SIG-M5 treated with dmso at 0.1 percent for 504 hours (cell line): ENCODE results near the gene NCOA1.

Experiments
- DNase-seq: peaks from one replicate; lab custom pipeline; 2025; ENCODE audit not compliant: unreplicated experiment; lab: John Stamatoyannopoulos, UW

NCOA1 gene

DNA sequence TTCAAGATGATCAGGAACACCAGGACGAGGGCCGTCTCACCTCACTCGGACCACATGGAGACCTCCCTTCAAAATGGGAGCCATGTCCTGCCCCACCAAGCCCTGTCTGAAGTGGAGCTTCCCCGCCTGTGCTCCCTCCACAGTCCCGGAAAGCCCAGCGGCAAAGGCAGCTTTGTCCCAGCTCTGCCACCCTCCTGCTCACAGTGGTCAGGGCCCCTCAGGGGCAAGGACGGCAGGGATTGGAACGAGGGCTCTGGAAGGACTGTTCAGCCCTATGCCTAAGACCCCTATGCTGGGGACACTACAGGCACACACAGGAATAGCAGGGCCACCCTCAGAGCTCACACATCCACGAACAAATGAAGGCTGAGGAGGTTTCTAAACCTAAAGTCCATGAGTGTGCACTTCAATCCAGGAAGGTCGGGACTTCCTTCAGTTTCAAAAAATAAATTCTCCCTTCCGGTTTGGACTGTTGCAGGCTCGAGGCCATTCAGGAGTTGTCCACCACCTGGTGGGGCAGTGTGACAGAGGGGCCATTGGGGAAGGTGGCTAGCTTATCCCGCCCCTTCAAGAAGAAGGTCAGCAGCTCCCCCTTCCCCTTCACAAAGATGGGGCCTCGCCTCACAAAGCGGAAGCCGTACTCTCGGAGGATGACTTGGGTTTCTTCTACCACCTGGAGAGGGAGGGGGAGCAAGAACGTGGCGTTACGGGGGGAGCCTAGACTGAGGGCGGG is 328.6 kb downstream of the NCOA1 start:
- DNase-seq: no peak

GRCh38 chr2:24820175-24820513 is 329.1 kb downstream of the NCOA1 start:
- no peak for DNase-seq
